SK-N-SH treated with all-trans-retinoic acid at 6 μM for 48 hours (cell line): ENCODE measurements around the gene NKX2-2.

ENCODE experiments used
- ATAC-seq: fragments of 200-7000 bp; cut with Tn5 transposase; 3 replicates; pipeline ENCODE4 v1.9.1; 2020; ENCODE audit warnings: mild to moderate bottlenecking, moderate library complexity
- ARNTL ChIP-seq: fragments of 450-650 bp; formaldehyde crosslinking; IDR thresholded peaks from 2 replicates; pipeline ENCODE4 v1.5.0; 2020; ENCODE audit warnings: low read depth, mild to moderate bottlenecking, moderate library complexity, borderline replicate concordance
- BACH2 ChIP-seq: fragments of 250-450 bp; sonication (Bioruptor Pico); IDR thresholded peaks from 2 replicates; pipeline ENCODE4 v1.9.0; 2021; ENCODE audit warnings: mild to moderate bottlenecking, borderline replicate concordance
- CREB5 ChIP-seq: fragments of 250-450 bp; sonication (Bioruptor Pico); IDR thresholded peaks from 2 replicates; pipeline ENCODE4 v1.5.1; 2020; ENCODE audit warnings: low read depth, mild to moderate bottlenecking, moderate library complexity
- CSDC2 ChIP-seq: fragments of 250-450 bp; sonication (Bioruptor Pico); IDR thresholded peaks from 2 replicates; pipeline ENCODE4 v1.5.0; 2020; ENCODE audit warnings: mild to moderate bottlenecking, moderate library complexity
- CSRNP3 ChIP-seq: fragments of 250-450 bp; sonication (Bioruptor Pico); IDR thresholded peaks from 2 replicates; pipeline ENCODE4 v1.5.1; 2021; ENCODE audit warnings: mild to moderate bottlenecking, moderate library complexity
- ESRRG ChIP-seq: fragments of 250-450 bp; sonication (Bioruptor Pico); IDR thresholded peaks from 2 replicates; pipeline ENCODE4 v1.6.1; 2021; ENCODE audit warnings: mild to moderate bottlenecking
- ISL1 ChIP-seq: fragments of 250-450 bp; sonication (Bioruptor Pico); IDR thresholded peaks from 2 replicates; pipeline ENCODE4 v2.1.2; 2022; ENCODE audit warnings: mild to moderate bottlenecking, moderate library complexity
- OSR1 ChIP-seq: fragments of 250-450 bp; sonication (Bioruptor Pico); IDR thresholded peaks from 2 replicates; pipeline ENCODE4 v1.8.0; 2022; ENCODE audit warnings: moderate library complexity, mild to moderate bottlenecking, inconsistent platforms
- PATZ1 ChIP-seq: fragments of 250-450 bp; sonication (Bioruptor Pico); IDR thresholded peaks from 2 replicates; pipeline ENCODE4 v1.8.0; 2020; ENCODE audit warnings: mild to moderate bottlenecking, moderate library complexity, borderline replicate concordance
- POU6F1 ChIP-seq: fragments of 250-450 bp; sonication (Bioruptor Pico); IDR thresholded peaks from 2 replicates; pipeline ENCODE4 v1.8.0; 2021; ENCODE audit warnings: low read depth, mild to moderate bottlenecking, moderate library complexity, borderline replicate concordance
- PPARA ChIP-seq: fragments of 250-450 bp; sonication (Bioruptor Pico); IDR thresholded peaks from 2 replicates; pipeline ENCODE4 v1.5.0; 2020; ENCODE audit warnings: mild to moderate bottlenecking, borderline replicate concordance
- RARB ChIP-seq: fragments of 250-450 bp; sonication (Bioruptor Pico); IDR thresholded peaks from 2 replicates; pipeline ENCODE4 v1.8.0; 2021; ENCODE audit warnings: mild to moderate bottlenecking, moderate library complexity
- SNAI2 ChIP-seq: fragments of 250-450 bp; sonication (Bioruptor Pico); IDR thresholded peaks from 2 replicates; pipeline ENCODE4 v1.5.0; 2020; ENCODE audit warnings: mild to moderate bottlenecking, moderate library complexity
- TOX ChIP-seq: fragments of 250-450 bp; sonication (Bioruptor Pico); IDR thresholded peaks from 2 replicates; pipeline ENCODE4 v1.8.0; 2021; ENCODE audit warnings: mild to moderate bottlenecking, moderate library complexity, borderline replicate concordance
- TSHZ2 ChIP-seq: fragments of 250-450 bp; sonication (Bioruptor Pico); IDR thresholded peaks from 2 replicates; pipeline ENCODE4 v1.5.0; 2020; ENCODE audit warnings: mild to moderate bottlenecking, moderate library complexity
- ZC3H10 ChIP-seq: fragments of 250-450 bp; sonication (Bioruptor Pico); IDR thresholded peaks from 2 replicates; pipeline ENCODE4 v1.5.1; 2021; ENCODE audit warnings: mild to moderate bottlenecking, moderate library complexity
- ZFP3 ChIP-seq: fragments of 250-450 bp; sonication (Bioruptor Pico); IDR thresholded peaks from 2 replicates; pipeline ENCODE4 v1.5.0; 2020; ENCODE audit warnings: mild to moderate bottlenecking, moderate library complexity
- ZFP30 ChIP-seq: fragments of 450-650 bp; formaldehyde crosslinking; IDR thresholded peaks from 2 replicates; pipeline ENCODE4 v1.5.0; 2022; ENCODE audit warnings: mild to moderate bottlenecking, moderate library complexity
- ZNF565 ChIP-seq: fragments of 450-650 bp; formaldehyde crosslinking; conservative IDR thresholded peaks from 2 replicates; pipeline ENCODE4 v1.5.0; 2020; ENCODE audit warnings: low read depth, mild to moderate bottlenecking, moderate library complexity
- ZNF70 ChIP-seq: fragments of 450-650 bp; formaldehyde crosslinking; IDR thresholded peaks from 2 replicates; pipeline ENCODE4 v1.5.0; 2020; ENCODE audit warnings: mild to moderate bottlenecking, moderate library complexity
- ZNF8 ChIP-seq: fragments of 450-650 bp; formaldehyde crosslinking; IDR thresholded peaks from 2 replicates; pipeline ENCODE4 v1.5.0; 2020; ENCODE audit warnings: mild to moderate bottlenecking, moderate library complexity

Gene NKX2-2

GRCh38 chr20:21516180-21516567, 2.3 kb upstream of the NKX2-2 start:
- no peak for ATAC-seq
- no peak for TF ChIP-seq TOX (CRISPR knock-in tag)

- ATAC-seq = no peak
- TF ChIP-seq ZNF70 (CRISPR knock-in tag) (no peak), ZNF565 (CRISPR knock-in tag) (no peak), ARNTL (CRISPR knock-in tag) (no peak), CSRNP3 (no peak), ZFP3 (no peak), PPARA (CRISPR knock-in tag) (no peak), OSR1 (CRISPR knock-in tag) (no peak), RARB (CRISPR knock-in tag) (no peak), SNAI2 (no peak), ZNF8 (CRISPR knock-in tag) (no peak)
Observed at GRCh38 chr20:21515300-21516179, 1.7 kb upstream of the NKX2-2 start.

GRCh38 chr20:21514553-21515251, 838 bp upstream of the NKX2-2 start:
- ATAC-seq = no peak
- TF ChIP-seq CSRNP3 = no peak
- TF ChIP-seq CSDC2 (CRISPR knock-in tag) = no peak
- TF ChIP-seq ARNTL (CRISPR knock-in tag) = no peak
- TF ChIP-seq ESRRG (CRISPR knock-in tag) = no peak
- no peak for TF ChIP-seq TOX (CRISPR knock-in tag)
- TF ChIP-seq PATZ1 (CRISPR knock-in tag) = no peak
- no peak for TF ChIP-seq SNAI2
- no peak for TF ChIP-seq PPARA (CRISPR knock-in tag)
- TF ChIP-seq ZNF8 (CRISPR knock-in tag) = no peak

GRCh38 chr20:21513181-21513663, 642 bp downstream of the NKX2-2 start:
- ATAC-seq = peak; percentile 26; the same call in 2 of the 3 replicates
- TF ChIP-seq SNAI2 (no peak), CSDC2 (CRISPR knock-in tag) (no peak), TSHZ2 (CRISPR knock-in tag) (no peak), ZNF8 (CRISPR knock-in tag) (no peak), OSR1 (CRISPR knock-in tag) (no peak)

- ATAC-seq = peak; percentile 6; the same call in 1 of the 3 replicates
- no peak for TF ChIP-seq BACH2 (CRISPR knock-in tag)
- TF ChIP-seq ZFP30 (CRISPR knock-in tag) = no peak
- TF ChIP-seq ZNF8 (CRISPR knock-in tag) = no peak
- no peak for TF ChIP-seq ZFP3
- no peak for TF ChIP-seq ISL1
- no peak for TF ChIP-seq SNAI2
- TF ChIP-seq PPARA (CRISPR knock-in tag) = no peak
- TF ChIP-seq CREB5 = no peak
- TF ChIP-seq OSR1 (CRISPR knock-in tag) = no peak
- no peak for TF ChIP-seq ZC3H10
- no peak for TF ChIP-seq POU6F1 (CRISPR knock-in tag)
Observed at GRCh38 chr20:21512634-21513180, 1.2 kb downstream of the NKX2-2 start.
